DMS153 (cell line): ENCODE results near the gene TRPV4.
A peak's percentile ranks its signal among the peaks of the same experiment; 100 is the strongest.
"Not testable (repeated sequence)": the region's sequence is repeated elsewhere in the genome, so short reads cannot be mapped to it uniquely, and the experiment has no call there.

Experiments
- DNase-seq: peaks from one replicate; lab custom pipeline; 2025; lab: John Stamatoyannopoulos, UW

Gene TRPV4

DNA sequence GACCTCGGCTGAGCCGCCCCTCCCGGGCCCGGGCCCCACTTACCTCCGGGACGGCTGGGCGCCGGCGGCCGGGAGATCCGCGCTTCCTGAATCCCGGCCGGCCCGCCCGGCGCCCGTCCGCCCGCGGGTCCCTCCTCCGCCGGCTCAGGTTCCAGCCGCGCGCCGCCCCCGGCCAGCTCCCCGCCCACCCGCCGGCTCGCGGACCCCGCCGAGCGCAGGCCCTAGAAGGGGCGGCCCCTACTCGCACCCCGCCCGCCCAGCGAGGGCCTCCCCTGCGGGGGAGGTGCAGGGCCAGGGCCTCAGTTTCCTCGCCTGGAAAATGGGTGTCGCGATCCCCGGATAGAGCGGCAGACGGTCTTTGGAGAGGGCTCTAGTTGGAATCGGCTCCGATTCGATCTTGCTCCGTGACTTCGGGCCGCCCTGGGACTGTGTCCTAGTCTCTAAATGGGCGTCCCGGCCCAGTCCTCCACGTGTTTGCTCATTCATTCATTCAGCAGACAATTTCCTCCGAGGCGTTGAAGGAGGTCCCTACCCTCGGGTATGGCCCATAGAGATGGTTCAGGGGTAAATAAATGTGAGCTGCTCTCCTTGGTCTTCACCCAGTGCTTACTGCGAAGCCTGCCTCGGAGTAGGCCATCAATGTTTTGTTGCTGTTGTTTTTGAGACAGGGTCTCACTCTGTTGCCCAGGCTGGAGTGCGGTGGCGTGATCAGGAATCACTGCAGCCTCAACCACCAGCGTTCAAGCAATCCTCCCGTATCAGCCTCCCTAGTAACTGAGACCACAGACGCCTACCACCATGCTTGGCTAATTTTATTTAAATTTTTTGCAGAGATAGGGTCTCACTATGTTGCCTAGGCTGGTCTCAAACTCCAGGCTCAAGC is at the start of gene TRPV4:
TRPV4 (minus strand) TSS at position 92 of the 883 bp plus-strand sequence. CDS start 18,602 bp downstream, outside the sequence.
- DNase-seq, result no peak

DNA sequence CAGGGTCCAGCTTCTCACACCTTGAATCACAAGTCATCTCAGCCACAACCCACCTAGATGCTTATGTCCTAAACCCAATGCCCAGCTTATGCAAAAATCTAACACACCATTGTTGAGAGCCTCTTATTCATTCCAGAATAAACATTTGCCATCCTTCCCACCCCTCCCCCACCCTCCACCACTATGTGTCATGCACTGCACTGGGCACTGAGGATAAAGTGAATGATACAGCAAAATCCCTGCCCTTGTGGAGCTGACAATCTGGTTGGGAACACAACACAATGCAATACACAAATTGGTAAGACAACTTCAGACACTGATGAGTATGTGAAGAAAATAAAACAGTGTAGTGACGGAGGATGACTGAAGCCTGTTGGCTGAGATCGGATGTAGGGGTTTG is 48.6 kb upstream of the TRPV4 start:
- no peak for DNase-seq

DNA sequence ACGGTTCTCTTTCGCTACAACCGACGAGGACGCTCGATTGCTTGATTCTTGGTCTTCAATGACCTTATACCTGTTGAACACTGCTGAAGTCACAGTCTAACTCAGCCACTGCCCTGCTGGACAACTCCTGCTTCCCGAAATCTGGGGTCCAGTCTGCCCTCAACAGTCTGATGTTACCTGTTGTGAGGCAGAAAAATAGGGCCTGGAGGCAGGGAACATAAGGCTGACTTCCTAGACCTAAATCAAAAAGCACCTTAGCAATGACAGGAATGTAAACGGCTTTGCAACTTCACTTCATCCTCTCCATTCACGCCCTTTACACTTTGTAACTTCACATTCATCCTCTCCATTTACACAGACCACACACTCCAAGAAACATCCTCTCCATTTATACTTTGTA is 47.7 kb upstream of the TRPV4 start:
- no peak for DNase-seq

DNA sequence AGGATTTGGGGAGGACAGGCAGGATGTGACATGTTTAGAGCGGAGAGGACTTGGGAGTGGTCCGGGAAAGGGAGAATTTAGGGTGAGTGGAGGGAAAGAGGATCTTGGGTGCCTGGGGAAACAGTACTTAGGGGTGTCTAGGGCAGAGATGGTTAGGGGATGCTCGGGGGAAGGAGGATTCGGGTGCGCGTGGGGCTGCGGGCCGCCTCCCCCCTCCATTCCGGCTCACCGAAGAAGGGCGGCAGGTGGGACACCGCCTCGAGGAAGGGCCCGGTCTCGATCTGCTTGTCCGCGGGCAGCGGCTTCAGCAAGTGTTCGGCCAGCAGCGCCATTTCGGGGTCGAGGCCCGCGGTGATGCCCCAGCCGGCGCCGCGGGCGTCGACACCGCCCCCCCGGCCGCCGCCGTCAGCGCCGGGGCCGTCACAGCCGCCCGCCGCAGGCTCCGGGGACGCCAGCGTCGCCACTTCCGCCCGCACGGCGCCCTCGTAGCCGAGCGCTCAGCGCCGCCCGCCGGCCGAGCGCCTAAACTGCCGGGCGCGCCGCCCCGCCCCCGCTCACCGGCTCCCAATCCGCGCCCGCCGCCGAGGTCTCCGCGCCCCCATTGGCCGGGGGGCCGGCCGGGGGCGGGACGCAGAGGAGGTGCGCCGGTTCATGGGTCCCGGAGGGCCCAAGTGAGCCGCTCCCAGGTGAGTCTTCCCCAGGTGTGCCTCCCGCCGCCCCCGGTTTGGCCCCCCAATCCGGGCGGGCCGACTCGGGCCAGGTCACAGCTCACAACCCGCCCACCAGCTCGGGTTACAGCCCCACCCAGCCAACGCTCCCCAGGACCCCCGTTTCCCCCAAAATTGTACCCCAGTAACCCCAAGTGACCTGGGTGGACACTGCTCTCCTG is 47.1 kb upstream of the TRPV4 start, which contains the start of gene GLTP:
GLTP (minus strand) TSS at position 499 of the 889 bp plus-strand sequence; CDS start at position 332, 167 bp downstream.
- peak; percentile 67 for DNase-seq

DNA sequence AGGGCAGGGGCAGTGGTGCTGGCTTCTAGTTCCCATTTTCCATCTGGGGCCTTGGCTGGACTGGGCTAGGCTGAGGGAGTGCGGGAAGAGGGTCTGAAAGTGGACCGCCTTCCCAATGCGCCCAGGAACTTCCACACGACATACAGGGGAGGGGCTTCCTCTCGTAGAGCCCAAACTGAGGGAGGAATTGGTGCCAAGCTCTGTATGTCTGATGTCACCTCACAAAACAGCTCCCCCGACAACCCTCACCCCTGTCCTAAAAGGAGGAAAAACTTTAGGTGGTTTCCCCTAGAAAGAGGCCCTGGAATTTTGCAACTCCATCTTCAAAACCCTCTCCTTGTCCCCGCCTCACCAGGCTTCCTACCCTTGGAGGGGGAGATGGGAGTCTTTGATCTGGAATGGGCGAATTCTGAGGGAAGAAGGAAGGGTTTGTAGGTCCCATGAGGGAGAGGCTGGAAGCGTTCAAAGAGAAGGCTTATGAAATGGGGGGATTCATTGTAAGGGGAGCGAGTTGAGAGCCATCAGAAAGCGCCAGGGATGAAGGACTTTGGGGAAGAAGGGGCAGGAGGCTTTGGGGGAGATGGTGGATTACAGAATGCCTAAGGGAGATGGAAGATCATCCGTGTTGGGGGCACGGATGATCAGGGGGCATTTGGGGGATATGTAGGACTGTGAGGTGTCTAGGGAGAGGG is 46.3 kb upstream of the TRPV4 start:
- DNase-seq, result no peak

DNA sequence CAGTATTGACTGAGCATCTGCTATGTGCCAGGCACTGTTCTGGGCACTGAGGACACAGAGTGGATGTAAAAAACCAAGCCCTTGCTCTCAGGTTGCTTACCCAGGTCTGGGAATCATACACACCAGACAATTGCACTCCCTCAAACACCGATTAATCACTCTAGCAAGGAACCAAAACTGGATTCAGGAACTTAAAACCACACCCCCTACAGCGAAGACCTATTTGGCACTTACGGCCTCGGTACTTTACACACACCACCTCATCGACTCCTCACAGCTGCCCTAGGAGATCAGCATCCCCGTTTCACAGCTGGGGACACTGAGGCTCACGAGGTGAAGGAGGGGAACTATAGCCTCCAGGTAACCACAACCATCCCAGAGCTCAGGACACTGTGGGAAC is 45.6 kb upstream of the TRPV4 start:
- no peak for DNase-seq

DNA sequence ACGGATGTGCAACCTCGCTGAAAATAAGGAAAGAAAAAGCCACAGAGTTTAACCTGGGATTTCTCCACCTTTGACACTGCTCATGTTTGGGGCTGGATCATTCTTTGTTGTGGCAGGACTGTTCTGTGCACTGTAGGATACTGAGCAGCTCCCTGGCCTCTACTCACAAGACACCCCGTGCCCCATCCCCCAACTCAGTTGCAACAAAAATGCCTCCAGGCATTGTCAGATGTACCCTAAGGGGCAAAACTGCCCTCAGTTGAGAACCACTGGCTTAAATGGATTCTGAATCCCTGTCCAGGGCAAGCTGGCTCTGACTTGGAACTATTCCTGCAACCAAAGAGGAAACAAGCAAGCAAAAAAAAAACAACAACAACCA is 45.0 kb upstream of the TRPV4 start:
- DNase-seq, result no peak

DNA sequence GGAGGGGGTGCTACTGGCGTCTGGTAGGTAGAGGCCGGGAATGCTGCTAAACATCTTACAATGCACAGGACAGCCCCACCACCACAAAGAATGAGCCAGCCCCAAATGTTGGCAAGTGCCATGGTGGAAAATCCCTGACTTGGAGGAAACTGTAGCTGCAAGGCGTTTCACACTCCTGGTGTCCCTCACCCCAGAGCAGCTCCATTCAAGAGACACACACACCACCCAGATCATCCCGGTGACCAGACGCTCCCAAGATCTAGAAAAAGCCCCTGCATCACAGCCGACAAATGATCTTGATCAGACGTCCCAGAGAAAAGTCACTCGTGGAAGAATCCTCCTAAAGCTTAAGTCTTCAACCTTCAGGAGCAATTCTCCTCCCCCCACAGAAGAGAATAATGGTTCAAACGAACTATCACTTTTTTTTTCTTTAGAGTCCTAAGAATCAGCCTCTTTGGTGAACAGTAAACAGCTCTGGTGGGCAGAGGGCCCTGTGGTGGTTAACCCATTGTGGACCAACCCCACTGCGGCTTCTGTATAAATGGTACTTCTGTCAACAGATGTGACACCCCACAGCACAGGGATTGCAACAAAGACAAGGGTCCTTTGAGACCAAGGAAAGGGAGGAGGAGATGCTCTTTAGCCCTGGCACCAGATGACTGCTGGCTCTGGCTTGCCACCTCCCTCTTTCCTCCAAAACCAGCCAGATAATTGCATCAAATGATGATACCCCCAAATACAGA is 44.5 kb upstream of the TRPV4 start:
- no peak for DNase-seq

DNA sequence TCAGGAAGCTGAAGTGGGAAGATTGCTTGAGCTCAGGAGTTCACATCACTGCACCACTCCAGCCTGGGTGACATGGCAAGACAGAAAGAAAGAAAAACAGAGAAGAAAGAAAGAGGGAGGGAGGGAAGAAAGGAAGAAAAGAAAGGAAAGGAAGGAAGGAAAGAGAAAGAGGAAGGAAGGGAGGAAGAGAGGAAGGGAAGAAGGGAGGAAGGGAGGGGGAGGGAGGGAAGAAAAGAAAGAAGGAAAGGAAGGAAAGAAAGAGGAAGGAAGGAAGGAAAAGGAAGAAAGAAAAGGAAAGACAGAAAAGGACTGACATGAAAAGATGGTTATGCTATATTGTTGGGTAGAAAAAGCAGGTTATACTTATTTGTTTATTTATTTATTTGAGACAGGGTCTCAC is 43.2 kb upstream of the TRPV4 start:
- no peak for DNase-seq

DNA sequence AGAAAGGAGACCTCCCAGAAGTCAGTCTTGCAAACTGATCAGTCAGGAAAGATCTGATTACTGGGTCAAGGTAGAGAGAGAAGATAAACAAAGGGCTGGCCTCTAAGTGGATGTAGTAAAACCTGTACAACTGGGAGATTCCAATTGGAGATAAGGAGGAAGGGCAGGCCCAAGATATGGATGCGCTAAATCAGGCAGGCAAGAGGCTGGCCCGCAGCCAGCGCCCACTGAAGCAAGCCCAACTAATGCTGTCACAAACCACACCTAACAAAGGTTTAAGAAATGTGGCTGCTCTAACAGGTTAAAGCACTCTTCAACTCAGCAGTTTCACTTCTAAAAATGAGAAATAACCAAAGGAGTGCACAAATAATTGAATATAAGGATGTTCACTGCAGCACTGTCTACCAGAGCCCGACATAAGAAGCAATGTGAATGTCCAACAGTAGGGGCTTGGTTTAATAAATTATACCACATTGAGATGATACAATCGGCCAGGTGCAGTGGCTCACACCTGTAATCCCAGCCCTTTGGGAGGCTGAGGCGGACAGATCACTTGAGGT is 42.5 kb upstream of the TRPV4 start:
- DNase-seq, result peak; percentile 37

DNA sequence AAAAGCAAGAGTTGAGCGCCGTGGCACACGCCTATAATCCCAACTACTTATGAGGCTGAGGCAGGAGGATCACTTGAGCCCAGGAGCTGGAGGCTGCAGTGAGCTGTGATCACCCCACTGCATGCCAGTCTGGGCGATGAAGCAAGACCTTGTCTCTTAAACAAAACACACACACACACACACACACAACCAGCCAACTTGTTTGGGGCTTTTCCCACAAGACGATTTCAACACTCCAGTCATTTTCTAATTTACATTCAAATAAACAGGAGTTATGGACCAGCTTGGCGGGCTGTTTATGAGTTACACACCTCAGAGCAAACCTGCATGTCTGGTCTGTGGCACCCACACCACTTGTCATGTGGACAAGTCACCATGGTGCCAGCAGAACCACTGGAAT is 40.5 kb upstream of the TRPV4 start:
- no peak for DNase-seq

DNA sequence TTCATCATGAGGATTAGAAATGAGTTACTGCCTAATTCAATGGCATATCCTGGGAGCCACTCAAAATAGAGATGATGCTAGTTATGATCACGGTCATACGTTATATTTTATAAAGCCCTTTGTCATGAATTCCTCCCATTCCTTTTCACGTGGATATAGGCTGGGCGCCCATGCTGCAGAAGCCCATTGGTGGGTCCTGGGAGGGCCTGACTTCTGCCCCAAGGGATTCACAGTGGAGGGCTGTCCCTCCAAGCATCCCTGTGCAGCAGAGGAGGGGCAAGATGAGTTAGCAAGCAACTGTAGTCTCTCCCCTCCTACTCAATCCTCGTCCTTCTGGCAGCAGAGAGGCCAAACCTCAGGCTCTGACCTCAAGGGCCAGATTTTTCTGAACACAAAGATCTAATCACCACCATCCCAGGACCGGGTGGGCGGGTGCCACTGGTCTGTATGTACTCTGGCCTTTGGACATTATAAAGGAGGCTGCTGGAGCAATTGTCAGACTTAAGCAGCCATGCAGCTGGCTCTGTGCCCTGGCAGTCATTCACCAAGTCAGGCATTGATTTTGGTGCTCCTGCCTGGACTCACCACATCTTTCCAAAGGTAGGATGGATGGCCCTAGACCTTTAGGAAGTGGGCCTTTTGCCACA is 38.6 kb upstream of the TRPV4 start:
- no peak for DNase-seq

DNA sequence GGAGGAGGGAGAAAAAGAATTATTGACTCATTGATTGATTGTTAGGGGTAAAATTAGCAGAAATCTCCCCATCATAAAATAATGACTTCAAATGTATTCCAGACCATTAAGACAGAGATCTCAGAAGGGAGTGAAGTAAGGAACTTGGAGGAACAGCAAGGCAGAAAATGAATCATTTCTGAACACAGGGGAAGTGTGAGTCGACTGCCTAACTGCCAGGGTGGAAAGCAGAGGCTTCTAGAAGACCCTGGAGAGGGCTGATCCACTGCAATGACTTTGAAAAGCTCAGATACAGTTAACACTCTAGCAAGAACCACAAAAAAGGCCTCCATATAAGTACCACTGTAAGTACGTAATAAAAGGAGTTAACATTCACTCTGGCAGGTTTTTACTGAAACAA is 37.5 kb upstream of the TRPV4 start:
- no peak for DNase-seq

DNA sequence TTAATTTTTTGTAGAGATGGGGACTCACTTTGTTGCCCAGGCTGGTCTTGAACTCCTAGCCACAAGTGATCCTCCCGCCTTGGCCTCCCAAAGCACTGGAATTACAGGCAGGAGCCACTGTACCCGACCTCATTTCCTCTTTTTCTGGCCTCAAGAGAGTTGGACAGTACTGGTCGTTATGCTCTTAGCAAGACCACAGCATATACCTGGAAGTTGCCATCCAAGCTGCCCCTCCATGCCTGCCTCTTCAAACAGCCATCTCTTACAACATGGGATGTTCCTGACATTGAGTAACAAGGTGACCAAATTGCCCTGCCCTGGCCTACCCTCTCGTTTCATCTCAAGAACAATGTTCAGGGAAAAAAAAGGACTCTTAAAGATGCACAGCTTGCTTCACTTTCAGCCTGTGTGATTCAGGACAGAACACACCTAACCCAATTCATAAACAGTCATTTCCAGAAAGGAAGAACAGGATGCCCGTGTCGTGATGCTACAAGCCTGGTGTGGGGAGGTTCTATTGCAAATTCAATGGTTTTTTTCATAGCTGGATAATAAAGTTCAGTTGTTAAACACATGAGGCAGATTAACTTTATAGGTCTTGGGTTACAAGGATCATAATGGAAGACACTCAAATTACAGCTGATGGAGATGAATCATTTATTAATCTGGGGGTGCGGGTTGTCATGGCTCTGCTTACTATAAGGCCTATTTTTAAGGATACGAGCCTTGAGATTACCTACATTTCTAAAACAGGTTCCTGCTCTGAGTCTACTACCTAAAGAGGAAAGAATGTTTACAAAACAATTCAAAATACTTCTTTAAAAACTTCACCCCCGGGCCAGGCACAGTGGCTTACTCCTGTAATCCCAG is 35.2 kb upstream of the TRPV4 start:
- DNase-seq, result no peak

DNA sequence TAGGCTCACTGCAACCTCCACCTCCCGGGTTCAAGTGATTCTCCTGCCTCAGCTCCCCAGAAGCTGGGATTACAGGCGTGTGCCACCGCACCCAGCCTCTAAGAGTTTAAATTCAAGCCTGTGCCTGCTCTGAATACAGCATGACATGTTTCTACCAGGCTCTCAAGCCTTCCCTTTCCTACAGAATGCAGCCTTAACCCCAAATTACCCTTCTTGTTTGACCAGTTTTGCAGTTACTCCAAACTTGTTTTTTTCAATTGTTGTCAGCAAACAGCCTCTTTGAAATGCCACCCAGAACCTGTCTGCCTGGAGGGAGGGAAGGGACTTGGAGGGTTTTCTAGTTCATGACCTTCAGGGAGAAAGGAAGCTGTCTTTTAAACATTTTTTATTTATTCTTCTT is 31.7 kb upstream of the TRPV4 start:
- DNase-seq, result no peak

DNA sequence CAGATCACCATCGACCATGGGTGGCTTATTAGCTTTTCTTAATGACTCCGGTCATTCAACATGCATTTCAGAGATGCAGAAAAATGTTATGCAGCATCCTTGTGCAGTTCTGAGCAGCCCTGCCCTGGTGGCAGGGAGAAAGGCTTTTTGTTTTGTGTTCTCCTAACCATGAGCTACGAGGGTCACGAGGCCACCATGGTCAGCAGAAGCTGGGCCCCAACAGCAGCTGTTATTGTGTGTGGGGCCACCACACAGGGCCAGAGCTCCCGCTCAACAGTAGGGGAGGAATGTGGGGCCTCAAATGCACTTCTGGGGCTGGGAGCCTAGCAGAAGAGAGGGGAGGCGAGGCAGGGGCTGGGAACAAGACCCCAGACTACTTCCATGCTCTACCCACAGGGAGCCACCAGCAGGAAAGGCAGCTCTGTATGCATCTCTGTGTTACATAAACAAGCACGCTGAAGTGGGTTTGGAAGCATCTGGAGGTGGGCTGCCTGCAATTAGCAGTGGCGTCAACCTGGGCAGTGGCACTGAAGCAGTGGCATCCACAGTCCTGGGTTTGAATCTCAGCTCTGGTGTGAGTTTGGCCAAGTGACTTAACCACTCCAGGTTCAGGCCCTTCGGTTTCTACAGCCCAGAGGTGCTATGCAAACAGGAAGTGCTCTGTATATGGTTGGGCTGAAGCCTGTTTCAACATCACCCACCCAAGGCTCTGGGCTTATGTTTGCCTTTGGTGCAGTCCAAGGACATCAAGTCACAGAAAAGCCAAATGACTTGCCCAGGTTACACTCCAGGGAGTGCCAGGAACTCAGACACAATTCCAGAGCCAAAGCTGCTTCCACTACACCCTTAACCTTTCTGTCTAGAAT is 30.9 kb upstream of the TRPV4 start:
- peak; percentile 52 for DNase-seq

DNA sequence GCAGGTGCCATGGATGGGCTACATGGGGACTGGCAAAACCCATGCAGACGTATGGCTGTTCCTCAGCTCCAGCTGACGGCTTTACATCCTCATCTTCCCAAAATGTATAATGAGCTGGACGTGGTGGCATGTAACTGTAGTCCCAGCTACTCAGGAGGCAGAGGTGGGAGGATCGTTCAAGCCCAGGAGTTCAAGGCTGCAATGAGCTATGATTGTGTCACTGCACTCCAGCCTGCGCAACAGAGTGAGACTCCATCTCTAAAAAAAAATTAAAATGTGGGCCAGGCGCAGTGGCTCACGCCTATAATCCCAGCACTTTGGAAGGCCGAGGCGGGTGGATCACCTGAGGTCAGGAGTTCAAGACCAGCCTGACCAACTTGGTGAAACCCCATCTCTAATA is 29.3 kb upstream of the TRPV4 start:
- DNase-seq, result not testable (repeated sequence)

DNA sequence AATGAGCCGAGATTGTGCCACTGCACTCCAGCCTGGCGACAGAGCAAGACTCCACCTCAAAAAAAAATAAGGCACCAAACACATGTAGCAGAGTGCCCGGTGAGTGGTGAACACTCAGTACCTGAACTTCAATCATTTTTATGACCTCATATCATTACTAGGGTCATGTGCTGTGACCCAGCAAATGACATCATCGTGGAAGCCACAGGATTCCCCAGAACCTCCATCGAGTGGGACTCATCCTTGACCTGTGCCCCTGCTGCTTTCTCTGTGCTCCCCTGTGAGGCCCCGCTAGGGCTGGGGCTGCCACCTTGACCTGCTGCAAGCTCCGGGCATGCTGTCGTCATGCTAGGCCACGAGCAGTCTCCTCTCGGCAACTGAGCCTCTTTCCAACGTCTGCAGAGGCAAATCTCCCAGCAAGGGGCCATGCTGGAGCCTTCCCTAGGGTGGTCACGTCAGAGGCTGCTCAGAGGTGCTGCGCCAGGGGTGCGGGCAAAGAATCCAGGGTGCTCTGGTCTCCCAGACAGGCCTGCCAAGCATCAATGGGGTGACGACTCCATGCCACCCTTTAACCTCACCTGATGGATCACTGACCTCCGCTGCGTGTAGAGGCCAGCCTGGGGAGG is 28.6 kb upstream of the TRPV4 start:
- DNase-seq, result no peak
